ENCODE data around the gene BPIFB2.

BPIFB2 gene

GRCh38 chr20:32986331-32986966 is 21.1 kb upstream of the BPIFB2 start:
- no peak for DNase-seq

GRCh38 chr20:32987044-32987825 is 20.3 kb upstream of the BPIFB2 start:
- no peak for DNase-seq

GRCh38 chr20:32988008-32988407 is 19.5 kb upstream of the BPIFB2 start:
- DNase-seq, result no peak

GRCh38 chr20:32989507-32990283 is 17.8 kb upstream of the BPIFB2 start:
- no peak for DNase-seq

GRCh38 chr20:32990426-32990825 is 17.1 kb upstream of the BPIFB2 start:
- no peak for DNase-seq

- DNase-seq, result no peak
Observed at GRCh38 chr20:32991383-32991782, 16.1 kb upstream of the BPIFB2 start.

GRCh38 chr20:32991792-32992641 is 15.5 kb upstream of the BPIFB2 start:
- DNase-seq, result no peak

GRCh38 chr20:32993496-32994050 is 13.9 kb upstream of the BPIFB2 start:
- no peak for DNase-seq

- no peak for DNase-seq
Observed at GRCh38 chr20:32995802-32996201, 11.7 kb upstream of the BPIFB2 start.

- DNase-seq, result no peak
Observed at GRCh38 chr20:32997431-32997830, 10.1 kb upstream of the BPIFB2 start.

GRCh38 chr20:32999603-33000250 is 7.8 kb upstream of the BPIFB2 start:
- no peak for DNase-seq

- DNase-seq, result no peak
Observed at GRCh38 chr20:33000802-33001466, 6.6 kb upstream of the BPIFB2 start.

- no peak for DNase-seq
Observed at GRCh38 chr20:33002087-33002808, 5.3 kb upstream of the BPIFB2 start.

- no peak for DNase-seq
Observed at GRCh38 chr20:33004141-33004751, 3.3 kb upstream of the BPIFB2 start, which contains the start of gene SUN5. Gene SUN5, minus strand, starts transcription at chr20:33004433. Its CDS starts 93 bp downstream, at chr20:33004340.

- no peak for DNase-seq
Observed at GRCh38 chr20:33005132-33005566, 2.4 kb upstream of the BPIFB2 start.

- DNase-seq, result no peak
Observed at GRCh38 chr20:33005908-33006775, 1.4 kb upstream of the BPIFB2 start.

- no peak for DNase-seq
Observed at GRCh38 chr20:33006776-33007375, 628 bp upstream of the BPIFB2 start.
